SH-SY5Y (cell line): ENCODE data around the gene DOCK10.
A peak's percentile ranks its signal among the peaks of the same experiment; 100 is the strongest.

Experiments
- GATA2 ChIP-seq: IDR thresholded peaks from 2 replicates; pipeline ENCODE4 v1.6.1; 2011; ENCODE audit warnings: mild to moderate bottlenecking, low read depth, low read length
- GATA3 ChIP-seq: IDR thresholded peaks from 2 replicates; pipeline ENCODE4 v1.6.1; 2011; ENCODE audit warnings: low read depth, mild to moderate bottlenecking, low read length, moderate library complexity

DNA sequence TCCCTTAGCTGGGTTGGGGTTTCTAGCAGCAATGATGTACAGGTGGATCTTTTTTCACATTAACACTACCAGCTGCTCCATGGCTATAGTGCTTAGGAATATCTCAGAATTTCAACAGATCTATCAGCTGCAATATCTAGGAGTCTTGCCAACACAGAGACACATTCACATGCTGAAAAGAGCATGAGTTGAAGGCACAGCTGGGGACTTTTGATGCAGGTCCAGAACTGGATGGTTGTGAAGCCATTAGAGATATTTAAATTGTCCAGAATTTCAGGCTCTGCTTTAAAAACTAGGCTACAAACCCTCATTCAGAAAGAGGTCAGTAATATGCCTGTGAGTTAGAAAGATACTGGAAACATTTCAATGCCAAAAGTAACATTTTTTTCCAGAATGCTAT is 203.9 kb downstream of the DOCK10 start:
- TF ChIP-seq GATA3 (peak; percentile 23; the same call in 1 of the 2 replicates), GATA2 (0 out of 2 replicates have a peak, but pooled peaks have one; percentile 26)
